Progenitor cell of endocrine pancreas (in vitro differentiated cells): ENCODE measurements around the gene IL2RA. TPM values are rescaled to one million over a fixed set of nuclear protein-coding genes. Genes with fewer than 3 reads are reported as not detected.
"Not testable (repeated sequence)": the region's sequence is repeated elsewhere in the genome, so short reads cannot be mapped to it uniquely, and the experiment has no call there.

ENCODE experiments used
- DNase-seq: peaks from one replicate; pipeline ENCODE4 v3.0.0; 2021; ENCODE audit warnings: low spot score; ENCODE audit not compliant: unreplicated experiment
- H3K27ac Mint-ChIP-seq: 2 replicates; pipeline ENCODE4 v1.8.0; 2021; ENCODE audit warnings: mild to moderate bottlenecking, moderate library complexity, mixed read lengths
- H3K27me3 Mint-ChIP-seq: 2 replicates; pipeline ENCODE4 v1.8.0; 2021; ENCODE audit warnings: mixed read lengths
- H3K36me3 Mint-ChIP-seq: 2 replicates; pipeline ENCODE4 v1.8.0; 2022; ENCODE audit warnings: mixed read lengths; ENCODE audit not compliant: insufficient read depth
- H3K4me1 Mint-ChIP-seq: 2 replicates; pipeline ENCODE4 v1.8.0; 2021; ENCODE audit warnings: low read depth, mixed read lengths
- H3K4me3 Mint-ChIP-seq: 2 replicates; pipeline ENCODE4 v1.8.0; 2021; ENCODE audit warnings: low read depth, mild to moderate bottlenecking, moderate library complexity, mixed read lengths
- H3K9me3 Mint-ChIP-seq: 2 replicates; pipeline ENCODE4 v1.8.0; 2021; ENCODE audit warnings: low read depth, mixed read lengths
- CTCF ChIP-seq: fragments of 200-600 bp; sonication (generic); IDR thresholded peaks from one replicate; pipeline ENCODE4 v1.5.0; 2021; ENCODE audit warnings: antibody characterized with exemption, mild to moderate bottlenecking; ENCODE audit not compliant: unreplicated experiment
- total RNA-seq: library from RNA; stranded (reverse); gene quantifications from 2 replicates; pipeline ENCODE4 v1.2.1, GENCODE V29; 2021

The IL2RA gene
- total RNA-seq, 1 donor from 2014 or later: not detected

- Mint-ChIP-seq H3K9me3 (peaks cover 10% of the 10 kb centered on the region), H3K36me3 (peaks cover 2% of the 10 kb centered on the region), H3K27ac (no peak overlapping the region), H3K27me3 (peaks cover 19% of the 10 kb centered on the region), H3K4me3 (no peak overlapping the region), H3K4me1 (no peaks in the 10 kb centered on the region)
- TF ChIP-seq CTCF: no peak
- no peak for DNase-seq
Observed at GRCh38 chr10:6005856-6006395, 56.2 kb downstream of the IL2RA start.

DNA sequence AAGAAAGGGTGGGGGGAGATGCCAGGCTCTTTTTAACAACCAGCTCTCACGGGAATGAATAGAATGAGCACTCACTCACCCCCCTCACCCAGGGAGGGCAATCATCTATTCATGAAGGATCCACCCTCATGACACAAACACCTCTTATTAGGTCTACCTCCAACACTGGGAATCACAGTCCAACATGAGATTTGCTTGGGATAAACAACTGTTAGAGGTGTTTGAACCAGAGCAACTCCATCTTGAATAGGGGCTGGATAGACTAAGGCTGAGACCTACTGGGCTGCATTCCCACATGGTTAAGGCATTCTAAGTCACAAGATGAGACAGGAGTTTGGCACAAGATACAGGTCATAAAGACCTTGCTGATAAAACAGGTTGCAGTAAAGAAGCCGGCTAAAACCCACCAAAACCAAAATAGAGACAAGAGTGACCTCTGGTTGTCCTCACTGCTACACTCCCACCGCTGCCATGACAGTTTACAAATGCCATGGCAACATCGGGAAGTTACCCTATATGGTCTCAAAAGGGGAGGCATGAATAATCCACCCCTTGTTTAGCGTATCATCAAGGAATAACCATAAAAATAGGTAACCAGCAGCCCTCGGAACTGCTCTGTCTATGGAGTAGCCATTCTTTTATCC, 56.9 kb downstream of the IL2RA start:
- Mint-ChIP-seq H3K9me3 (peaks cover 10% of the 10 kb centered on the region), H3K27me3 (peaks cover 23% of the 10 kb centered on the region)
- H3K36me3 Mint-ChIP-seq, H3K27ac Mint-ChIP-seq, H3K4me1 Mint-ChIP-seq, H3K4me3 Mint-ChIP-seq, DNase-seq: not testable (repeated sequence)

- Mint-ChIP-seq H3K27me3 (peaks cover 24% of the 10 kb centered on the region), H3K4me3 (no peak overlapping the region), H3K27ac (no peak overlapping the region), H3K4me1 (no peaks in the 10 kb centered on the region), H3K9me3 (peaks cover 7% of the 10 kb centered on the region), H3K36me3 (no peaks in the 10 kb centered on the region)
- DNase-seq: no peak
- no peak for TF ChIP-seq CTCF
Observed at GRCh38 chr10:6002809-6003510, 59.2 kb downstream of the IL2RA start.

DNA sequence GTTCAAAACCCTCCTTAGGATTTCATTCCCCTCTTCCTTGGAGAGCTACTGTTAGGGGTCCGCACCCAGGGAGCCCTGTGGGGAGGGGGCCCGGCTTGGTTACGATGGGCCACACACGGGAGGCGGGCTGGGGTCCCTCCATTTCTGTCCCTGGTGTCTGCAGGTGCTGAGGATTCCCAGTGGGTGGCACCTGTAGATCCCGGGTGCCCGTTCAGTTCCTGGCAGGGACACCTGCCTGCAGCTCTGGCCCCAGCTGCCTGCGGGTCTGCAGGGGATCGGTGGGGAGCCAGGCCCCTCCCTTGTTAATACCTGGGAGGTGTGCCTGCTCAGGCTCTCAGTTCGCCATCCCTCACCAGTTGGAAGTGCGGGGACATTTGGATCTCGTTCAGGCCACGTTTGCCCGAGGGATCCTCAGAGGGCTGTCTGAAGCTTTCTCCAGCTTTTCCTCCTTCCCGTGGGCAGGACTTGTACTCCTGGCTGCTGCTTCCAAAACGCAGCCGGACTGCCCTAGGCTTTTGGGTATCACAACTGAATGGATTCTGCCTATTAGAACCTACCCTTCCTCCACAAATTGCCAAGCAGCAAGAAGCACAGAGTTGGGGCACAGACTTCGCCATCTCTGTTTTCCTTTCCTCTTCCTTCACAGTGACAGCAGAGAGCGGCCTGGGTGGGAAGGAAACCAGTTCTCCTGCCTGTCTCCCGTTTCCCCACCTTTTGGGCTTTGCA, 62.6 kb downstream of the IL2RA start:
- Mint-ChIP-seq H3K36me3 (no peaks in the 10 kb centered on the region), H3K4me3 (no peak overlapping the region), H3K9me3 (no peaks in the 10 kb centered on the region)

GRCh38 chr10:5996696-5997095, 65.5 kb downstream of the IL2RA start:
- H3K9me3 Mint-ChIP-seq: peaks cover 16% of the 10 kb centered on the region
- H3K4me3 Mint-ChIP-seq: no peak overlapping the region
- TF ChIP-seq CTCF: no peak
- H3K27ac Mint-ChIP-seq: no peak overlapping the region
- peaks cover 7% of the 10 kb centered on the region for H3K27me3 Mint-ChIP-seq
- DNase-seq: no peak
- H3K36me3 Mint-ChIP-seq: peaks cover 3% of the 10 kb centered on the region
- H3K4me1 Mint-ChIP-seq: peaks cover 14% of the 10 kb centered on the region

More for the DNA sequence above, 62.6 kb downstream of the IL2RA start:
- Mint-ChIP-seq H3K27me3 (peaks cover 14% of the 10 kb centered on the region), H3K27ac (no peak overlapping the region), H3K4me1 (peaks cover 14% of the 10 kb centered on the region)
- DNase-seq: no peak
- TF ChIP-seq CTCF: no peak
